ENCODE data around the gene LRRK2. TPM values are rescaled to one million over a fixed set of nuclear protein-coding genes. Genes with fewer than 3 reads are reported as not detected.

The LRRK2 gene
- total RNA-seq, 1 donor from 2014 or later: 0.35 TPM

DNA sequence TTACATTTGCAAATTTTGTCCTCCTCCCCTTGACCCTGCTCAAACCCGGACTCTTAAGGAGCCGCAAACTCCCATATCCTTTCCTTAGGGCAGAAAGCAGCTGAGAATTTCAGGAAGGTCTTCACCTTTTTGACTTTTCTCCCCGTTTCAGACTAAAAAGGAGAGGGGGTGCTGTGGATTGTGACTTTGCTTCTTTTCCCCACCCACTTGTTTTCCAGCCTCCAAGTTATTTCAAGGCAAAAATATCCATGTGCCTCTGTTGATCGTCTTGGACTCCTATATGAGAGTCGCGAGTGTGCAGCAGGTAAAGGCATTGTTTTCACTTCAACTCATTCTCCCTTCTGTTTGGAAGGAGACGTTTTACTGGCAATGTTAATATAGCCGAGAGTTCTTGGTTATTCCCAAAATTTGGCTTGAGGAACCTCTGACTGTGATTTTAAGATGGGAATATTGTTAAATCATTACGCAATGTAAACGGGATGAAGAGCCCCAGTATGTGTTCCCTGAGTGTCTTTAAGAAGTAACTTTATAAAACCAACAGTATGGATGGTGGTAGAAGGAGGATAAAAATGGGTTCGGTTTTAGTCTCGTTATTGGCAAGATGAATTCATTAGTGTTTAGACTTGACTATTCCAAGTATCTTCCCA, 663 bp downstream of the LRRK2 start:
- no peak overlapping the region for H3K27ac Mint-ChIP-seq (ENCODE audit: unreplicated experiment)
- TF ChIP-seq, protein P1, sequence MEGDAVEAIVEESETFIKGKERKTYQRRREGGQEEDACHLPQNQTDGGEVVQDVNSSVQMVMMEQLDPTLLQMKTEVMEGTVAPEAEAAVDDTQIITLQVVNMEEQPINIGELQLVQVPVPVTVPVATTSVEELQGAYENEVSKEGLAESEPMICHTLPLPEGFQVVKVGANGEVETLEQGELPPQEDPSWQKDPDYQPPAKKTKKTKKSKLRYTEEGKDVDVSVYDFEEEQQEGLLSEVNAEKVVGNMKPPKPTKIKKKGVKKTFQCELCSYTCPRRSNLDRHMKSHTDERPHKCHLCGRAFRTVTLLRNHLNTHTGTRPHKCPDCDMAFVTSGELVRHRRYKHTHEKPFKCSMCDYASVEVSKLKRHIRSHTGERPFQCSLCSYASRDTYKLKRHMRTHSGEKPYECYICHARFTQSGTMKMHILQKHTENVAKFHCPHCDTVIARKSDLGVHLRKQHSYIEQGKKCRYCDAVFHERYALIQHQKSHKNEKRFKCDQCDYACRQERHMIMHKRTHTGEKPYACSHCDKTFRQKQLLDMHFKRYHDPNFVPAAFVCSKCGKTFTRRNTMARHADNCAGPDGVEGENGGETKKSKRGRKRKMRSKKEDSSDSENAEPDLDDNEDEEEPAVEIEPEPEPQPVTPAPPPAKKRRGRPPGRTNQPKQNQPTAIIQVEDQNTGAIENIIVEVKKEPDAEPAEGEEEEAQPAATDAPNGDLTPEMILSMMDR (IDR thresholded peaks at IDR 0.05): no peak

GRCh38 chr12:40225984-40226602, 1.3 kb downstream of the LRRK2 start:
- Mint-ChIP-seq H3K4me3 (ENCODE audit: unreplicated experiment) (no peak overlapping the region), H3K27ac (ENCODE audit: unreplicated experiment) (no peak overlapping the region), H3K27me3 (ENCODE audit: low read depth) (peaks cover 35% of the 10 kb centered on the region), H3K9me3 (ENCODE audit: low read depth) (peaks cover 2% of the 10 kb centered on the region), H3K4me1 (ENCODE audit: low read depth) (peaks cover 10% of the 10 kb centered on the region), H3K36me3 (ENCODE audit: low read depth) (no peaks in the 10 kb centered on the region)
- TF ChIP-seq, protein P1 (IDR thresholded peaks at IDR 0.05): no peak
- no peak for DNase-seq (ENCODE audit: low spot score)

More for the DNA sequence above, 663 bp downstream of the LRRK2 start:
- no peaks in the 10 kb centered on the region for H3K36me3 Mint-ChIP-seq (ENCODE audit: low read depth)
- H3K27me3 Mint-ChIP-seq (ENCODE audit: low read depth): peaks cover 33% of the 10 kb centered on the region
- H3K4me3 Mint-ChIP-seq (ENCODE audit: unreplicated experiment): peak overlapping the region; percentile 60
- DNase-seq (ENCODE audit: low spot score): no peak
- H3K4me1 Mint-ChIP-seq (ENCODE audit: low read depth): peaks cover 10% of the 10 kb centered on the region
- H3K9me3 Mint-ChIP-seq (ENCODE audit: low read depth): peaks cover 2% of the 10 kb centered on the region

DNA sequence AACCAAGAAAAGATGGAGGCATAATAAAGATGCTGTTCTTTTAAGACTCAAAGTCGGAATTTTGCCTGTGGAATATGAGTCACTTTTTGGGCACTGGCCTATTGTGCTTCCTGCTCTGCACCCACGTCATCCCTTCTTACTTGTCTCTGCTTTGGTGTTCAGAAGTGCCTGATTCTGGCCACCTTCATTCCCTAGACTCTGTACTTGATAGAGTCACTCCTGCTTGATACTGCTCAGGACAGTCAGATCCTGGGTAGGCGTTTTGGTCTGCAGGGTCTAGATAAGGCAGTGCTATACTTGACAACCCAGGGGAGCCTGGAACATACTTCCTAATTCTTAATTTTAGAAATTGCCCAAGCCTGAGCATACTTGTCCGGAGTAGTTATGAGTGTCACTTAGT, 1.9 kb downstream of the LRRK2 start:
- H3K4me1 Mint-ChIP-seq (ENCODE audit: low read depth): peaks cover 10% of the 10 kb centered on the region
- H3K36me3 Mint-ChIP-seq (ENCODE audit: low read depth): no peaks in the 10 kb centered on the region
- H3K4me3 Mint-ChIP-seq (ENCODE audit: unreplicated experiment): no peak overlapping the region
- peaks cover 2% of the 10 kb centered on the region for H3K9me3 Mint-ChIP-seq (ENCODE audit: low read depth)
- peaks cover 35% of the 10 kb centered on the region for H3K27me3 Mint-ChIP-seq (ENCODE audit: low read depth)
- TF ChIP-seq, protein P1 (IDR thresholded peaks at IDR 0.05): no peak
- peak overlapping the region; percentile 2 for H3K27ac Mint-ChIP-seq (ENCODE audit: unreplicated experiment)
- no peak for DNase-seq (ENCODE audit: low spot score)

GRCh38 chr12:40227447-40227846, 2.6 kb downstream of the LRRK2 start:
- Mint-ChIP-seq H3K9me3 (ENCODE audit: low read depth) (peaks cover 2% of the 10 kb centered on the region), H3K27ac (ENCODE audit: unreplicated experiment) (no peak overlapping the region), H3K36me3 (ENCODE audit: low read depth) (no peaks in the 10 kb centered on the region), H3K4me1 (ENCODE audit: low read depth) (peaks cover 10% of the 10 kb centered on the region), H3K4me3 (ENCODE audit: unreplicated experiment) (no peak overlapping the region), H3K27me3 (ENCODE audit: low read depth) (peaks cover 35% of the 10 kb centered on the region)
- no peak for DNase-seq (ENCODE audit: low spot score)
- TF ChIP-seq, protein P1 (IDR thresholded peaks at IDR 0.05): no peak

GRCh38 chr12:40228727-40229126, 3.9 kb downstream of the LRRK2 start:
- DNase-seq (ENCODE audit: low spot score): no peak
- H3K4me1 Mint-ChIP-seq (ENCODE audit: low read depth): peaks cover 10% of the 10 kb centered on the region
- H3K27me3 Mint-ChIP-seq (ENCODE audit: low read depth): peaks cover 26% of the 10 kb centered on the region
- H3K4me3 Mint-ChIP-seq (ENCODE audit: unreplicated experiment): no peak overlapping the region
- peaks cover 2% of the 10 kb centered on the region for H3K9me3 Mint-ChIP-seq (ENCODE audit: low read depth)
- H3K27ac Mint-ChIP-seq (ENCODE audit: unreplicated experiment): no peak overlapping the region
- no peaks in the 10 kb centered on the region for H3K36me3 Mint-ChIP-seq (ENCODE audit: low read depth)
- TF ChIP-seq, protein P1 (IDR thresholded peaks at IDR 0.05): no peak
